C1 segment of cervical spinal cord (tissue), 14 donors: ENCODE measurements around the gene CMIP.

Experiments used
- DNase-seq, 14 donors: peaks; one replicate each; lab custom pipeline; 2025; lab: John Stamatoyannopoulos, UW

Gene CMIP

GRCh38 chr16:81530296-81530721 lies 85.7 kb downstream of the CMIP start:
- DNase-seq = no peak

GRCh38 chr16:81530814-81531213 lies 86.2 kb downstream of the CMIP start:
- no peak for DNase-seq

- DNase-seq = no peak
Observed at GRCh38 chr16:81531419-81531821, 86.8 kb downstream of the CMIP start.

GRCh38 chr16:81532491-81533174 lies 88.0 kb downstream of the CMIP start:
- DNase-seq = no peak

GRCh38 chr16:81533175-81533507 lies 88.5 kb downstream of the CMIP start:
- no peak for DNase-seq

DNA sequence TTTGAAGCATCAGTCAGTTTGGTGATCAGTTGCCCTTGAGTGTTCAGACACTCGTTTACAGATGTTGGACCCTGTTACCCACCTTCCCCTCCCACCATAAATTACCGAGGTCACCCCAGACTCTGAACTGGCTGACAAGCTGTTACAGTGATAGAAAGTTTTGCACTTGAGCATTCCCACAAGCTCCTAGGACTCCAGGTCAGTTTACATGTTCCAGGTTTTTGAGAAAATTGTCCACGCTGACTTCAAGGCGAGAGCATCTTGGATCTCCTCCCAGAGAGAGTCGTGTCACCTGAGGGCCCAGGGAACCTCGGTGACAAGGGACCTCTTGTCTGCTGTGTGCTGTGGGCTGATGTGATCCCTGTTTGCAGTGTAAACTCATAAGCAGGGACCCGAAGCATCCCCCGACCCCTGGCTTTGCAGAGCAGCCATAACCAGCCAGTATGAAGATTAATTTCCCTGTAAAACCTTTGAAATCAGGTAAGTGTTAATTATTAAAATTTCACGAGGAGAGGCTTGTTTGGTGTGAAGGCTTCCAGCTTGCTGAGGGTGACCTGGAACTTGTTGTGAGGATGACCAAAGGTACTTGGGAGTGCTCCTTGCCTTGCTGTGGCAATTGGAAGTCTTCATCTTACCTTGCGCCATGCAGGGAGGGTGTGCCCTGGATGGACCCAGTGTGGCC lies 91.2 kb downstream of the CMIP start:
- no peak for DNase-seq

DNA sequence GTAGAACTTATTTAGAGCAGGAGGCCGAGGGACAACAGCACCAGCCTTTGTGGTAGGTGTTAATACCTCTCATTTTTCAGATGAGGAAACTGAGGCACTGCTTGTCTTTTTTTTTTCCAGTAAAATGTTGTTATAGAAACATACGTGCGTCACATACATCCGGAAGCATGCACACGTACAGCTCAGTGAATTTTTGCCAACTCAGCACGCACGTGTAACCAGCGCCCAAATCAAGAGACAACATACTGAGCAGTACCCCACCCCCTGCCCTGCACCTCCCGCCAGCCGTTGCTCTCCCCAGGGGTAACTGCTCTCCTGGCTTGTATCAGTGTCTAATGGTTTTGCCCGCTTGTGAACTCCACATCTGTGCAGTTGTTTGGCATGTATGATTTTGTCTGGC lies 92.0 kb downstream of the CMIP start:
- no peak for DNase-seq

GRCh38 chr16:81537721-81538561 lies 93.3 kb downstream of the CMIP start:
- DNase-seq = no peak

GRCh38 chr16:81539009-81539758 lies 94.6 kb downstream of the CMIP start:
- DNase-seq = no peak

- DNase-seq = no peak
Observed at GRCh38 chr16:81539759-81540472, 95.3 kb downstream of the CMIP start.

DNA sequence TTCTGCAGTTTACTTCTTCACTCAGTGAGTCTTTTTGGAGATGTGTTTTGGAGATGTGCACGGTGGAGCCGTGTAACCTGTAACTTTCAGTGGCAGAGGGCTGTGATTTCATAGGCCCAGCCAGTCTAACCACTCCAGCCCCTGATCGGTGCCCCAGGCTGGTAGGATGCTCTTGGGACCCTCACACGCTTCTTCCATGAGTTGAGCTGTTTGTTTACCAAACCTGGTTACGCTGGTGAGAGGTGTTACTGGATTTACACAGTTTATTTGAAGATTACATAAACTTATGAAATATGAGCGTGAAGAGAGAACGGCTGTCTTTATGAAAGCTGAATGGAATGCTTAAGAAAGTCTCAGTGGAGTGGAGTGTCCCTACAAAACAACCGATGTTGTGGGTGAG lies 96.7 kb downstream of the CMIP start:
- no peak for DNase-seq

GRCh38 chr16:81542609-81543570 lies 98.3 kb downstream of the CMIP start:
- no peak for DNase-seq

DNA sequence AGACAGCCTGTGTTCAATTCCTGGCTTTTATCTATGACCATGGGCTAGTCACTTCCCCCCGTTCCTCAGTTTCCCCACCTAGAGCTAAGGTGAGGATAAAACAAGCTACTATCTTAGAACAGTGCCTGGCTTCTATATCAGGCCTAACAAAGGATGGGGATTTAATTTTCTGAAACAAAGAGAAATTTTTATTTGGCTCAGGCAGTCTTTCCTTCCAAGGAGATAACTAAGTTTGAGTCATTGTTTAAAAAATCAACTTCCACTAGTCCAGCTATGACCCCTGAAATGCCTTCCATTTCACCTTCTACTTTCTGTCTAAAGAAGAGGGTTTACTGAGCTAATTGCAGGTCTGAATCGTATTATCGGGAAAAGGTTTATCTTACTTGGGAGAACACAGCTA lies 99.0 kb downstream of the CMIP start:
- DNase-seq = no peak

DNA sequence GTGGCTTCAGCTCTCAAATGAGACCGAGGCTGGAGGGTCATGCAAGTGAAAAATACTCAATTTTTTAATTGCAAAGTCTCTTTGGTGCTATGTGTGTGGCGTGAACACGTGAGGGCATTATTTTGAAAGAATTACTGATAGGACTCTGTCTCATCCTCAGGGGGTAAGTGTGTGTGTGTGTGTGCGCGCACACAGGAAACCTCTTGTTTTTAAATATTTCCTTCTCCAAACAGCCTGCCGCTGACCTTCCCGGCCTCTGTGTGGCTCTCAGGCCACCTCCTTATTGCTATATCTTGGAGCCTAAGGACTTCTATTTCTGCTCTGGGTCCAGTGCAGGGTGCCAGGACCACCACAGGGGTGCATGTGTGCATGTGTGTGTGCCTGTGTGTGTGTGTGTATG lies 99.7 kb downstream of the CMIP start:
- DNase-seq = no peak

- no peak for DNase-seq
Observed at GRCh38 chr16:81544700-81545271, 100.2 kb downstream of the CMIP start.

DNA sequence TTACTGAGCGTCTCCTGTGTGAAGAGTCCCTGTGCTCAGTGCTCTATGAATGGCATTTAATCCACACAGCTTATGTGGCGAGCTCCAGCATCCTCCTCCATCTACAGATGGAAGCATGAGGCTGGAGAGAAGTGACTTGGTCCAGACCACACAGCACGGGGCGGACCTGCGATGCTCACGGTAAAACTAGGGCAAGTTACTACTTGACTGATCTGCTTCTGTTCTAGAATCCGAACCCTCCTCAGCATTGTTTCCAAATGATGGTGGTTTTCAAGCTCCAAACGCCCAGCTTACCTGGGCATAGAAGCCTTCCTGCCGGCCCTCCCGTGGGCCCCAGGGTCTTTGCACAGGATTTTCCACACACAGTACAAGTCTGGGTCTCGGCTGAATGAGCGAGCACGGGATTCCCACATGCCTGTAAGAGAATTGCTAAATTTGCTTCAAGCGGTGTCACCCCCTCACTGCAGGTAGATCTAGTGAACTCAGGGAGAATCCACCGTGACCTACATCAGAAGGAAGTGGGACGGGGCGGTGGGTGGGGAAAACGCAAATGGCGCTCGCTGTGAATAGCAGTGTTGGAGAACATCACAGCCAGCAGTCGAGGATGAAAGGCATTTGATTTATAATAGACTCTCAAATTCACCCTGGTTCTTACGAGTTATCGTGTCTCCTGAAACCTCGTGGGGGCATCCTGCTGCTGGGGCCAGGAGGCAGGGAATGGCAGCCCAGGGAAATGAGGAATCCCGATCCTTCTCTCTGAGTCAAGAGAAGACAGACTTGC lies 101.1 kb downstream of the CMIP start:
- DNase-seq = no peak

GRCh38 chr16:81546781-81547180 lies 102.2 kb downstream of the CMIP start:
- no peak for DNase-seq

GRCh38 chr16:81547194-81547938 lies 102.8 kb downstream of the CMIP start:
- DNase-seq = no peak
